WERI-Rb-1 (cell line): Measurements from ENCODE around the gene BIK.

Experiments used
- DNase-seq: peaks from one replicate; pipeline ENCODE4 v3.0.0-alpha.2; 2020
- H3K27ac ChIP-seq: fragments of 250-450 bp; sonication (Bioruptor Pico); 2 replicates; pipeline ENCODE4 v1.5.1; 2020; ENCODE audit warnings: mild to moderate bottlenecking, moderate library complexity
- H3K27me3 ChIP-seq: fragments of 250-450 bp; sonication (Bioruptor Pico); 2 replicates; pipeline ENCODE4 v1.5.1; 2021; ENCODE audit warnings: mild to moderate bottlenecking, low read depth, moderate library complexity; ENCODE audit not compliant: insufficient read depth, severe bottlenecking
- H3K36me3 ChIP-seq: fragments of 250-450 bp; sonication (Bioruptor Pico); 2 replicates; pipeline ENCODE4 v1.5.1; 2020; ENCODE audit warnings: mild to moderate bottlenecking, moderate library complexity
- H3K4me3 ChIP-seq: 2 replicates; pipeline ENCODE4 v1.5.1; 2011; ENCODE audit warnings: low read depth, mild to moderate bottlenecking, control low read depth, low read length
- H3K9me3 ChIP-seq: fragments of 250-450 bp; sonication (Bioruptor Pico); 2 replicates; pipeline ENCODE4 v1.5.1; 2021; ENCODE audit warnings: mild to moderate bottlenecking, moderate library complexity; ENCODE audit not compliant: severe bottlenecking
- TF ChIP-seq, protein P1 (sequence below): IDR thresholded peaks from 2 replicates; pipeline ENCODE4 v1.5.1; 2011; ENCODE audit warnings: low read depth, mild to moderate bottlenecking, control low read depth, inconsistent platforms, low read length

Gene BIK

DNA sequence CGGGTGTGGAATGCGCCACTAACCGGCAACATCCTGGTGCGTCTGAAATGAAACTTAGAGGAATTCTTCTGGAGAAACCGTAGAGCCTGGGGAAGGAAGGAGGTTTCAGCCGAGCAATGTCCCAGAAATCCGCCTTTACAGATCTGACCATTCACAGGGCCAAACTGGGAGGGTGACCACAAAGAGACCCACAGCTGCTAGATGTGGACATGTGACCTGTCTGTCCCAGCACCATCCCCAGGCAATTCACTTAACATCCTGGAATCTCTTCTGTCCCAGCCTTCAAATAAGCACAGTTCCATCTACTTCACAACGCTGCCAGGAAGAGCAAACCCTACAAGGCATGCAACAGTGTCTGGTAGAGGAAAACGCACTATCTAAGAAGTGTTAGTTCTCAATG is 22.9 kb downstream of the BIK start:
- no peak overlapping the region for H3K27ac ChIP-seq
- TF ChIP-seq, protein P1, sequence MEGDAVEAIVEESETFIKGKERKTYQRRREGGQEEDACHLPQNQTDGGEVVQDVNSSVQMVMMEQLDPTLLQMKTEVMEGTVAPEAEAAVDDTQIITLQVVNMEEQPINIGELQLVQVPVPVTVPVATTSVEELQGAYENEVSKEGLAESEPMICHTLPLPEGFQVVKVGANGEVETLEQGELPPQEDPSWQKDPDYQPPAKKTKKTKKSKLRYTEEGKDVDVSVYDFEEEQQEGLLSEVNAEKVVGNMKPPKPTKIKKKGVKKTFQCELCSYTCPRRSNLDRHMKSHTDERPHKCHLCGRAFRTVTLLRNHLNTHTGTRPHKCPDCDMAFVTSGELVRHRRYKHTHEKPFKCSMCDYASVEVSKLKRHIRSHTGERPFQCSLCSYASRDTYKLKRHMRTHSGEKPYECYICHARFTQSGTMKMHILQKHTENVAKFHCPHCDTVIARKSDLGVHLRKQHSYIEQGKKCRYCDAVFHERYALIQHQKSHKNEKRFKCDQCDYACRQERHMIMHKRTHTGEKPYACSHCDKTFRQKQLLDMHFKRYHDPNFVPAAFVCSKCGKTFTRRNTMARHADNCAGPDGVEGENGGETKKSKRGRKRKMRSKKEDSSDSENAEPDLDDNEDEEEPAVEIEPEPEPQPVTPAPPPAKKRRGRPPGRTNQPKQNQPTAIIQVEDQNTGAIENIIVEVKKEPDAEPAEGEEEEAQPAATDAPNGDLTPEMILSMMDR, result no peak
- H3K9me3 ChIP-seq, result no peaks in the 10 kb centered on the region
- DNase-seq, result no peak
- peaks cover 70% of the 10 kb centered on the region for H3K36me3 ChIP-seq
- H3K4me3 ChIP-seq, result no peak overlapping the region
- H3K27me3 ChIP-seq, result no peaks in the 10 kb centered on the region

DNA sequence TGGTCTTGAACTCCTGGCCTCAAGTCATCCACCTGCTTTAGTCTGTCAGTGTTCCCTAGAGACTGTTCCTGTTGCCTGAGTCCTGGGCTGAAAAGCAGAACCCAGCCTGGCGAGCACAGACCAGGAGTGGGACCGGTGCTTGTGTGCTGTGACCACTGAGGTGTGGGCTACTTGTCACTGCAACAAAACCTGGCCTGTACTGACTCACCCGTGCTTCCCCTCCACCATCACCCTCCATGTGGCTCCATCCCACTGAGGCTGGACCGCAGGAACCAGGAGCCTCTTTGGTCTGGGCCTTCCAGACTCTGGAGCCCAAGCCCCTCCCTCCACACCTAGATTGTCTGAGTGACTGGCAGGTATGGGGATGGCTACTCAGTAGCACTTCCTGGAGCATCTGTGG is 24.0 kb downstream of the BIK start:
- TF ChIP-seq, protein P1, result no peak
- DNase-seq, result no peak
- peaks cover 80% of the 10 kb centered on the region for H3K36me3 ChIP-seq
- H3K4me3 ChIP-seq, result no peak overlapping the region
- H3K9me3 ChIP-seq, result no peaks in the 10 kb centered on the region
- H3K27ac ChIP-seq, result no peak overlapping the region
- no peaks in the 10 kb centered on the region for H3K27me3 ChIP-seq

DNA sequence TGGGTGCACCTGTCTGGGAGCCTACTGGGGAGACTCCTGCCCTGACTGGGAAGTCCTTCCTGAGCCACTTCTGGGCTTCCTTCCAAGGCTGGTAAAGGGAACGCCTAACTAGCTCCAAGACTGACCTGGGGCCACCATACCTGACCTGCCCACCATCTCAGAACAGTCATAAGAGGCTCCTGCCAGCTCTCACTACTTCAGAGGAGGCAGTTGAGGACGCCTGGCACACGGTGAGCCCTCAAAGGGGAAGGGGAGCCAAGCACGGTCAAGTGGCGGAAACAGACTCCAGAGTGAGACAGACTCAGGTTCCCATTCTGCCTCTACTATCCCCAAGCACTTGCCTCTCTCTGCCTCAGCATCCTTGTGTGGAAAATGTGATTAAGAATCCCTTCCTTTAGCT is 25.0 kb downstream of the BIK start:
- H3K27me3 ChIP-seq, result no peaks in the 10 kb centered on the region
- TF ChIP-seq, protein P1, result no peak
- no peaks in the 10 kb centered on the region for H3K9me3 ChIP-seq
- no peak overlapping the region for H3K27ac ChIP-seq
- H3K36me3 ChIP-seq, result peaks cover 90% of the 10 kb centered on the region
- no peak overlapping the region for H3K4me3 ChIP-seq
- no peak for DNase-seq

- TF ChIP-seq, protein P1, result peak; percentile 94
- peak; percentile 61 for DNase-seq
- Histone ChIP-seq H3K9me3 (no peaks in the 10 kb centered on the region), H3K27me3 (no peaks in the 10 kb centered on the region), H3K36me3 (peaks cover 90% of the 10 kb centered on the region), H3K4me3 (no peak overlapping the region), H3K27ac (no peak overlapping the region)
Measured at GRCh38 chr22:43136255-43136654, 25.7 kb downstream of the BIK start.

DNA sequence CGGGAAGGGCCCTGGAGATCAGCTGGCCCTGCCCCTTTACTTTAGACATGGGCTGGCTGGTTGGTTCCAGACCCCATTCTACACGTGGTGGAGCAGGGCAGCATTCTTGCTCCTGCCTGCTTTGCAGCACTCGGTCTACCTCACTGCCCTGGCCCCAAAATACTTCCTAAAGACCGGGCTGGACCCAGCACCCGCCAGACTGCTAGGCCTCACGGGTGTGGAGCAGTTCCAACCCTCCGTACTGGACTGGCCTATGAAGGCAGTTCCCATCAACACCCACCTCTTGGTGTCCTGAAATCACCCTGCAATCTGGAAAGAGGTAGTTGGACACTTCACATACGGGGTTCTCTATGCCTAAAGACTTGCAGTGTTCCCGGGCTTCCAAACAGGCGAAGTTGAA is 26.3 kb downstream of the BIK start:
- DNase-seq, result no peak
- TF ChIP-seq, protein P1, result no peak
- Histone ChIP-seq H3K27me3 (no peaks in the 10 kb centered on the region), H3K4me3 (no peak overlapping the region), H3K36me3 (peaks cover 88% of the 10 kb centered on the region), H3K9me3 (no peaks in the 10 kb centered on the region), H3K27ac (no peak overlapping the region)

DNA sequence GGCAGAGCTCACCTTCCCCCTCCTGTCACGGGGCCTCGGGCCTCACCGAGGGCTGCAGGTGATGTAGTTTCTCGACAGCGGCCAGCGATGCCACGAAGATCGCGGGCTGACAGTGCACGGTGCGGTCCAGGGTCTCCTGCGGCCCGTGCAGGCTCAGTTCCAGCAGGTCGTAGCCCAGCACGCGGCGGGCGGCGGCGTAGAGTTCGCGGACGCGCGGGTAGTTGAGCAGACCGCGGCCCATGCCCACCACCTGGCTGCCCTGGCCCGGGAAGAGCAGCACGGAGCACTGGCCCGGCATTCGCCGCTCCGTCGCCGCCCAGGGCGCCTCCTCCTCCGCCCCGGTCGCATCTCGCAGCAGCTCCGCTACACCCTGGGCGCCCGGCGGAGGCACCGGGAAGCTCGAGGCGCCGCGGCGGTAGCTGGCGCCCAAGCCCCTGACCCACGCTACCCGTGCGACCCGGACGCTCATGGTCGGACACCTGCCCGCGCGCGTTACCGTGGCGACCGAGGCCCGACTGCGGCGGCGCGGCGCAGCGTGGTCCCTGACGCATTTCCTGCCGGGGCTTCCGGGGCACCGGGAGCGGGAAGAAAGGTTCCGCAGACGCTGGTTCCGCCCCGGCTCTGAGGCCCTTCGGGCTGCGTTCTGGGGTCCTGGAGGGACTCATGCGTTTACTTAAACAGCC is 32.5 kb downstream of the BIK start, which contains the start of gene MCAT:
MCAT (minus strand) TSS at position 519 of the 683 bp plus-strand sequence; CDS start at position 469, 50 bp downstream.
- H3K27me3 ChIP-seq, result no peaks in the 10 kb centered on the region
- peaks cover 41% of the 10 kb centered on the region for H3K36me3 ChIP-seq
- peak; percentile 85 for DNase-seq
- TF ChIP-seq, protein P1, result no peak
- no peaks in the 10 kb centered on the region for H3K9me3 ChIP-seq
- H3K4me3 ChIP-seq, result peak within 1 kb of the TSS; percentile 91
- peak within 1 kb of the TSS; percentile 82 for H3K27ac ChIP-seq
